GM12878 (cell line): ENCODE measurements around the gene GFRA4. TPM values are rescaled to one million over a fixed set of nuclear protein-coding genes. Genes with fewer than 3 reads are reported as not detected.

Experiments used
- ATAC-seq: fragments of 200-7000 bp; cut with Tn5 transposase; 3 replicates; pipeline ENCODE4 v1.9.1; 2020; ENCODE audit warnings: mild to moderate bottlenecking, moderate library complexity
- Bru-seq: library from RNA; stranded (reverse); fragments of 400-500 nt; gene quantifications from one replicate; lab custom pipeline; 2021; lab: Mats Ljungman, UMichigan
- BruChase-seq, 2 experiments: library from RNA; stranded (reverse); fragments of 400-500 nt; gene quantifications; one replicate each; lab custom pipeline; 2021; lab: Mats Ljungman, UMichigan
- BruUV-seq: library from RNA; stranded (reverse); fragments of 400-500 nt; replicated peaks from 2 replicates; lab custom pipeline; 2021; lab: Mats Ljungman, UMichigan
- CTCF ChIA-PET: fragments of 300-600 bp; sonication (Branson Sonifier 250); formaldehyde crosslinking; extraction: SDS; loops from one replicate; lab custom pipeline; 2021; ENCODE audit warnings: inconsistent platforms; lab: Yijun Ruan, JAX
- POLR2A ChIA-PET: fragments of 350-600 bp; formaldehyde crosslinking; extraction: SDS; loops from one replicate; lab custom pipeline; 2021; ENCODE audit warnings: inconsistent platforms; lab: Charles Lee
- RAD21 ChIA-PET: fragments of 300-600 bp; sonication (Branson Sonifier 250); formaldehyde crosslinking; loops from one replicate; lab custom pipeline; 2023; ENCODE audit warnings: antibody characterized with exemption; ENCODE audit not compliant: unreplicated experiment; lab: Charles Lee
- SMC1A ChIA-PET: fragments of 300-600 bp; sonication (Branson Sonifier 250); formaldehyde crosslinking; loops from one replicate; lab custom pipeline; 2023; ENCODE audit not compliant: unreplicated experiment, uncharacterized antibody; lab: Charles Lee
- DNase-seq: peaks from one replicate; pipeline ENCODE4 v3.0.0-alpha.2; 2011; ENCODE audit warnings: low read depth, low spot score
- FAIRE-seq: peaks from 3 replicates; lab custom pipeline; 2011; peaks lifted over from hg19 to GRCh38; lab: Jason Lieb, UNC
- H2AFZ ChIP-seq: 2 replicates; pipeline ENCODE4 v1.6.0; 2011; ENCODE audit warnings: low read depth, low read length, control low read depth; ENCODE audit not compliant: control insufficient read depth
- H3K27ac ChIP-seq: 2 replicates; pipeline ENCODE4 v1.5.1; 2011; ENCODE audit warnings: control low read depth; ENCODE audit not compliant: control insufficient read depth, insufficient read depth
- H3K27me3 ChIP-seq, 2 experiments: replicated peaks in 1 of 2; 2 replicates each; pipeline versions ENCODE4 v1.6.0 to v1.6.1; 2011; ENCODE audit warnings: low read length in 1 of 2; ENCODE audit not compliant: control insufficient read depth in 2 of 2, insufficient read depth in 2 of 2
- H3K36me3 ChIP-seq, 2 experiments: 2 replicates each; pipeline ENCODE4 v1.5.1; 2011; ENCODE audit warnings: low read length in 1 of 2; ENCODE audit not compliant: control insufficient read depth in 2 of 2, insufficient read depth in 2 of 2
- H3K4me1 ChIP-seq: 2 replicates; pipeline ENCODE4 v1.6.1; 2011; ENCODE audit warnings: mild to moderate bottlenecking, low read length, moderate library complexity, mixed read lengths; ENCODE audit not compliant: control insufficient read depth, insufficient read depth
- H3K4me2 ChIP-seq: 2 replicates; pipeline ENCODE4 v1.6.0; 2011; ENCODE audit warnings: control low read depth; ENCODE audit not compliant: control insufficient read depth, insufficient read depth
- H3K4me3 ChIP-seq: fragments of 200-600 bp; sonication (generic); 2 replicates; pipeline ENCODE4 v1.5.1; 2016
- H3K79me2 ChIP-seq: 2 replicates; pipeline ENCODE4 v1.6.0; 2011; ENCODE audit warnings: low read length; ENCODE audit not compliant: control insufficient read depth, insufficient read depth
- H3K9ac ChIP-seq: 2 replicates; pipeline ENCODE4 v1.8.0; 2011; ENCODE audit warnings: low read length, control low read depth, mixed read lengths; ENCODE audit not compliant: control insufficient read depth, insufficient read depth
- H3K9me3 ChIP-seq: replicated peaks from 3 replicates; pipeline ENCODE4 v1.5.1; 2011; ENCODE audit warnings: mild to moderate bottlenecking, low read length; ENCODE audit not compliant: control insufficient read depth, insufficient read depth
- H4K20me1 ChIP-seq: 2 replicates; pipeline ENCODE4 v1.6.0; 2011; ENCODE audit not compliant: control insufficient read depth, insufficient read depth
- CBFB ChIP-seq: IDR thresholded peaks from 2 replicates; pipeline ENCODE4 v1.6.1; 2016; ENCODE audit warnings: antibody characterized with exemption, low read depth
- CHD2 ChIP-seq: IDR thresholded peaks from 2 replicates; pipeline ENCODE4 v1.6.1; 2011; ENCODE audit warnings: low read depth, low read length, improper control_type of control experiment, borderline replicate concordance
- CREM ChIP-seq: IDR thresholded peaks from 2 replicates; pipeline ENCODE4 v1.6.1; 2014; ENCODE audit warnings: antibody characterized with exemption, low read depth
- IRF4 ChIP-seq: IDR thresholded peaks from 2 replicates; pipeline ENCODE4 v1.6.1; 2011; ENCODE audit warnings: low read depth, low read length
- RELB ChIP-seq: fragments of 450-650 bp; IDR thresholded peaks from 2 replicates; pipeline ENCODE4 v1.6.1; 2017; ENCODE audit warnings: low read depth, mild to moderate bottlenecking, moderate library complexity
- SIN3A ChIP-seq: IDR thresholded peaks from 2 replicates; pipeline ENCODE4 v1.6.1; 2012; ENCODE audit warnings: low read depth, low read length, improper control_type of control experiment
- SPI1 ChIP-seq: IDR thresholded peaks from 2 replicates; pipeline ENCODE4 v1.6.1; 2011; ENCODE audit warnings: low read depth, mild to moderate bottlenecking, low read length, moderate library complexity, borderline replicate concordance; ENCODE audit not compliant: insufficient read depth
- SREBF1 ChIP-seq: IDR thresholded peaks from 2 replicates; pipeline ENCODE4 v1.6.1; 2012; ENCODE audit warnings: mild to moderate bottlenecking, low read length
- WRNIP1 ChIP-seq: IDR thresholded peaks from 2 replicates; pipeline ENCODE4 v1.6.1; 2011; ENCODE audit warnings: low read depth, low read length, improper control_type of control experiment, borderline replicate concordance
- ZBED1 ChIP-seq: IDR thresholded peaks from 2 replicates; pipeline ENCODE4 v1.6.1; 2016; ENCODE audit warnings: borderline replicate concordance
- WGBS: methylation state at CpG from one replicate; pipeline ENCODE4 v1.1.6; 2016; ENCODE audit warnings: low lambda C conversion rate; ENCODE audit not compliant: insufficient replicate concordance, insufficient coverage; ENCODE audit errors: missing lambda C conversion rate; 5-methylcytosine and 5-hydroxymethylcytosine counted together
- in situ Hi-C: fragments of 300-500 bp; cut with MboI; formaldehyde crosslinking; loops from 9 replicates; pipeline ENCODE4 v1.14.3; 2018; ENCODE audit warnings: mixed read lengths
- intact Hi-C: fragments of 100-400 bp; cut with micrococcal nuclease; formaldehyde crosslinking; loops from one replicate; pipeline ENCODE4 v1.14.2; 2022; ENCODE audit not compliant: unreplicated experiment
- long read RNA-seq, 2 experiments: library from polyadenylated mRNA; unstranded; transcript quantifications; one replicate each; pipeline ENCODE4 v2.0.0, GENCODE V29; 2019 to 2020
- polyA minus RNA-seq, 3 experiments: library from RNA; depleted of rRNA, polyadenylated mRNA; stranded (reverse); fragments of >200 nt; gene quantifications; 2 replicates each; pipeline ENCODE4 v1.2.3, GENCODE V29; 2011
- polyA plus RNA-seq, 11 experiments: library from polyadenylated mRNA; depleted of rRNA in 4 of 11; unstranded in 6 of 11; stranded (reverse) in 5 of 11; fragments of >200 nt; fragmentation: Nextera tagmentation in 4 of 11; fragmentation: Illumina TruSeq in 1 of 11; extraction: Ambion mirVana in 4 of 11; extraction: Trizol in 1 of 11; gene quantifications; 1 replicate in 1 of 11; 2 replicates in 10 of 11; pipeline versions ENCODE4 v1.2.1 to v1.2.3, GENCODE V29; 2011 to 2016; ENCODE audit warnings: inconsistent platforms in 2 of 11, missing spikeins in 2 of 11, low read depth in 1 of 11
- total RNA-seq, 4 experiments: library from RNA; depleted of rRNA in 3 of 4; stranded (reverse); fragments of >200 nt in 3 of 4; fragmentation: Illumina TruSeq in 1 of 4; extraction: Trizol in 1 of 4; gene quantifications; 2 replicates each; pipeline versions ENCODE4 v1.2.1 to v1.2.3, GENCODE V29; 2013 to 2021
- TF ChIP-seq, protein P1 (sequence below): IDR thresholded peaks from 2 replicates; pipeline ENCODE4 v1.6.1; 2012; ENCODE audit warnings: improper control_type of control experiment, low read depth, low read length; ENCODE audit not compliant: insufficient replicate concordance
- TF ChIP-seq, protein P2 (sequence below): IDR thresholded peaks from 2 replicates; pipeline ENCODE4 v1.6.1; 2011; ENCODE audit warnings: low read depth, low read length, improper control_type of control experiment, borderline replicate concordance

The GFRA4 gene, protein sequence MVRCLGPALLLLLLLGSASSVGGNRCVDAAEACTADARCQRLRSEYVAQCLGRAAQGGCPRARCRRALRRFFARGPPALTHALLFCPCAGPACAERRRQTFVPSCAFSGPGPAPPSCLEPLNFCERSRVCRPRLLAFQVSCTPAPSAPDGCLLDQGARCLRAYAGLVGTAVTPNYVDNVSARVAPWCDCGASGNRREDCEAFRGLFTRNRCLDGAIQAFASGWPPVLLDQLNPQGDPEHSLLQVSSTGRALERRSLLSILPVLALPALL
- not detected in 2 replicates for total RNA-seq (2013; cell fraction: nucleolus; rRNA removed)
- not detected in 2 replicates for total RNA-seq (2014; rRNA removed)
- total RNA-seq (2014; rRNA removed; fragmentation: Illumina TruSeq; extraction: Trizol): not detected in 2 replicates
- total RNA-seq (2021): not detected in 2 replicates
- polyA plus RNA-seq (2011; ENCODE audit: low read depth): not detected
- polyA plus RNA-seq (2011; rRNA removed): not detected in 2 replicates
- polyA plus RNA-seq (2011; cell fraction: cytosol; rRNA removed): not detected in 2 replicates
- not detected in 2 replicates for polyA plus RNA-seq (2011; cell fraction: nucleus; rRNA removed)
- not detected in 2 replicates for polyA plus RNA-seq (2012)
- 0.04 TPM in 1 of 2 replicates, not detected in the other for polyA plus RNA-seq (2014; fragmentation: Illumina TruSeq; extraction: Trizol)
- polyA plus RNA-seq (2014; fragmentation: Nextera tagmentation; extraction: Ambion mirVana): not detected
- not detected in 2 replicates for polyA plus RNA-seq (2014; rRNA removed)
- not detected for polyA plus RNA-seq (2016; fragmentation: Nextera tagmentation; extraction: Ambion mirVana)
- polyA minus RNA-seq (2011; rRNA and poly(A)+ RNA removed): not detected in 2 replicates
- polyA minus RNA-seq (2011; cell fraction: cytosol; rRNA and poly(A)+ RNA removed): not detected in 2 replicates
- polyA minus RNA-seq (2011; cell fraction: nucleus; rRNA and poly(A)+ RNA removed): not detected in 2 replicates
- not detected for Bru-seq, nascent RNA
- not detected for BruChase-seq, experiment 1, labeled RNA remaining after a 6-hour chase
- not detected for BruChase-seq, experiment 2, labeled RNA remaining after a 2-hour chase
- long read RNA-seq, experiment 1: 0 reads
- long read RNA-seq, experiment 2: 0 reads

- peaks cover 5% of the 10 kb centered on the region; the same call in 1 of the 2 replicates for H4K20me1 ChIP-seq
- in situ Hi-C loops: no loop called here
- no TSS peak for BruUV-seq
- no peak within 1 kb of the TSS for H3K4me3 ChIP-seq
- ChIA-PET SMC1A (no interaction called here), CTCF (interaction anchor here (1.4 kb wide), 1 partner anchor 164 kb away, joined by 3 read pairs; no protein-coding TSS in a partner anchor), RAD21 (no interaction called here), POLR2A (no interaction called here)
- intact Hi-C loops: no loop called here
- H3K27me3 ChIP-seq: peaks cover 6 to 11% of the 10 kb centered on the region in 2 experiments; a peak in 3 of 4 replicates
- H2AFZ ChIP-seq: no peak within 1 kb of the TSS
- H3K79me2 ChIP-seq: no peaks in the 10 kb centered on the region
- H3K4me2 ChIP-seq: no peak within 1 kb of the TSS
- no peak for DNase-seq
- no peak for ATAC-seq
- H3K9ac ChIP-seq: no peak within 1 kb of the TSS
- WGBS: 54% methylated on average over 18 of the region's 19 CpGs
- peaks cover 35% of the 10 kb centered on the region for H3K4me1 ChIP-seq
- no peak within 1 kb of the TSS for H3K27ac ChIP-seq
- no peaks in the 10 kb centered on the region for H3K9me3 ChIP-seq
- no peaks in the 10 kb centered on the region for H3K36me3 ChIP-seq
- FAIRE-seq: no peak
- TF ChIP-seq, protein P1, sequence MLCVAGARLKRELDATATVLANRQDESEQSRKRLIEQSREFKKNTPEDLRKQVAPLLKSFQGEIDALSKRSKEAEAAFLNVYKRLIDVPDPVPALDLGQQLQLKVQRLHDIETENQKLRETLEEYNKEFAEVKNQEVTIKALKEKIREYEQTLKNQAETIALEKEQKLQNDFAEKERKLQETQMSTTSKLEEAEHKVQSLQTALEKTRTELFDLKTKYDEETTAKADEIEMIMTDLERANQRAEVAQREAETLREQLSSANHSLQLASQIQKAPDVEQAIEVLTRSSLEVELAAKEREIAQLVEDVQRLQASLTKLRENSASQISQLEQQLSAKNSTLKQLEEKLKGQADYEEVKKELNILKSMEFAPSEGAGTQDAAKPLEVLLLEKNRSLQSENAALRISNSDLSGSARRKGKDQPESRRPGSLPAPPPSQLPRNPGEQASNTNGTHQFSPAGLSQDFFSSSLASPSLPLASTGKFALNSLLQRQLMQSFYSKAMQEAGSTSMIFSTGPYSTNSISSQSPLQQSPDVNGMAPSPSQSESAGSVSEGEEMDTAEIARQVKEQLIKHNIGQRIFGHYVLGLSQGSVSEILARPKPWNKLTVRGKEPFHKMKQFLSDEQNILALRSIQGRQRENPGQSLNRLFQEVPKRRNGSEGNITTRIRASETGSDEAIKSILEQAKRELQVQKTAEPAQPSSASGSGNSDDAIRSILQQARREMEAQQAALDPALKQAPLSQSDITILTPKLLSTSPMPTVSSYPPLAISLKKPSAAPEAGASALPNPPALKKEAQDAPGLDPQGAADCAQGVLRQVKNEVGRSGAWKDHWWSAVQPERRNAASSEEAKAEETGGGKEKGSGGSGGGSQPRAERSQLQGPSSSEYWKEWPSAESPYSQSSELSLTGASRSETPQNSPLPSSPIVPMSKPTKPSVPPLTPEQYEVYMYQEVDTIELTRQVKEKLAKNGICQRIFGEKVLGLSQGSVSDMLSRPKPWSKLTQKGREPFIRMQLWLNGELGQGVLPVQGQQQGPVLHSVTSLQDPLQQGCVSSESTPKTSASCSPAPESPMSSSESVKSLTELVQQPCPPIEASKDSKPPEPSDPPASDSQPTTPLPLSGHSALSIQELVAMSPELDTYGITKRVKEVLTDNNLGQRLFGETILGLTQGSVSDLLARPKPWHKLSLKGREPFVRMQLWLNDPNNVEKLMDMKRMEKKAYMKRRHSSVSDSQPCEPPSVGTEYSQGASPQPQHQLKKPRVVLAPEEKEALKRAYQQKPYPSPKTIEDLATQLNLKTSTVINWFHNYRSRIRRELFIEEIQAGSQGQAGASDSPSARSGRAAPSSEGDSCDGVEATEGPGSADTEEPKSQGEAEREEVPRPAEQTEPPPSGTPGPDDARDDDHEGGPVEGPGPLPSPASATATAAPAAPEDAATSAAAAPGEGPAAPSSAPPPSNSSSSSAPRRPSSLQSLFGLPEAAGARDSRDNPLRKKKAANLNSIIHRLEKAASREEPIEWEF: no peak
- TF ChIP-seq ZBED1: no peak
- TF ChIP-seq IRF4: no peak
- no peak for TF ChIP-seq SREBF1
- no peak for TF ChIP-seq CBFB
- no peak for TF ChIP-seq SIN3A
- TF ChIP-seq CREM: no peak
- TF ChIP-seq CHD2: no peak
- TF ChIP-seq, protein P2, sequence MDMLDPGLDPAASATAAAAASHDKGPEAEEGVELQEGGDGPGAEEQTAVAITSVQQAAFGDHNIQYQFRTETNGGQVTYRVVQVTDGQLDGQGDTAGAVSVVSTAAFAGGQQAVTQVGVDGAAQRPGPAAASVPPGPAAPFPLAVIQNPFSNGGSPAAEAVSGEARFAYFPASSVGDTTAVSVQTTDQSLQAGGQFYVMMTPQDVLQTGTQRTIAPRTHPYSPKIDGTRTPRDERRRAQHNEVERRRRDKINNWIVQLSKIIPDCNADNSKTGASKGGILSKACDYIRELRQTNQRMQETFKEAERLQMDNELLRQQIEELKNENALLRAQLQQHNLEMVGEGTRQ: no peak
- TF ChIP-seq RELB: no peak
- TF ChIP-seq SPI1: no peak
- TF ChIP-seq WRNIP1: no peak
Measured at GRCh38 chr20:3663031-3663701, at the start of gene GFRA4. TSS of gene GFRA4 (minus strand) at chr20:3663399. CDS start at chr20:3663399, 0 bp downstream.
